ENCODE results near the gene LIMA1.
"Not testable (repeated sequence)": the region's sequence is repeated elsewhere in the genome, so short reads cannot be mapped to it uniquely, and the experiment has no call there.

LIMA1 gene

DNA sequence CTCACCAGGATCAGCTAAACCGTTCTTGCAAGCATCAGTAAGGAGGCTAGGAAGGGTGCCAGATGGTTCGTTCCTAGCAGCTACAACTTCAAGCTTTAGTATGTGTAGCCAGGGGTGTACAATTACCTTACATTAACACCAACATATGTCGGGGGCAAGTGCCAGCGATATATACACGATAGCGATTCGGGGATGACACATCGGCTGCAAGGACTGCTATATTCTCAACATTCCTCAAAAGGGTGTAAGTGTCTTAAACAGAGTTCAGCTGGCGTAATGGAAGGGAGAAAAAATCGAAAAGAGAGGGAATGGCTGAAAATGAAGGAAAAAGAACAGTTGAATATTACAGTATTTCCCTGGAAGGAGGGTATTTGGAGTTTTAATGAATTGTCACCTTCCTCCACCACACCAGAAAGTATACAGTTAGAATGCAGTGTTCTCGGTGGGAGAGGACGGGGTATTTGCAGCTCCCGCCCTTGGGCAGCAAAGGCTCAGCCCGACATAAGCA, 545 bp downstream of the LIMA1 start:
- DNase-seq, result peak; percentile 30

- no peak for DNase-seq
Measured at GRCh38 chr12:50279501-50279900, 3.8 kb downstream of the LIMA1 start.

DNA sequence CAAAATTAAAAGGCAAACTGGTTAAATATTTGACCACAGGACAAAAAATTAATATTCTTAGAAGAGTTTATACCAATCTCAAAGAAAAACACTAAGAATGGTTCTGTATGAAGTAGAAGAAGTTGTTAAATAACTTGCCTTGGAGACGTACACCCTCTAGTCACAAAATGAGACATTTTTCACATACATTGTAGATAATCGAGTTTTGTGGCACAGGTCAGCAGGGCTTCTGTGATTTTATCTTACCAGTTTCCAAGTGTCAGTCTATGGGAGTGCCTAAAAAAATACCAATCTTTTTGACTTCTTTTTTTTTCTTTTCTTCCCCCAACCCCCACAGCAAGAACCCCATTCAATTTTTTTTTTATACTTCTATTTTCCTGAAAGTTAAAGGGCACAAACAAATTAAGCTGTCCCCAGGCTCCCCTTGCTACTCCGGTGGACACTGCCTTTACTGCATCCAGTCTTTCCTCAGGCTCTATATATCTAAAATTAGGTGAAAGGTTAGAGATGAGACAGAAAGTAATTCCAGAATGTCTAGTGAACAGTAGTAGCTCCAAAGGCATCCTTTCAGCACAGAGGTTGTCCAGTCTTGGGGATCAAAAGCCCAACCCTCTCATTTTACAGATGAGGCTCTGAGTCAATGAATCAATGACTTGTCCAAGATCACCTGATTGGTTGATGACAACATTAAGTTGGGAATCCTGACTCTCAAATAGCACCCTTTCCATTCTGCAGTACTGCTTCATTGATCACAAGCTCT, 6.2 kb downstream of the LIMA1 start:
- no peak for DNase-seq

GRCh38 chr12:50276068-50276467, 7.3 kb downstream of the LIMA1 start:
- no peak for DNase-seq

GRCh38 chr12:50275556-50275955, 7.8 kb downstream of the LIMA1 start:
- DNase-seq, result no peak

DNA sequence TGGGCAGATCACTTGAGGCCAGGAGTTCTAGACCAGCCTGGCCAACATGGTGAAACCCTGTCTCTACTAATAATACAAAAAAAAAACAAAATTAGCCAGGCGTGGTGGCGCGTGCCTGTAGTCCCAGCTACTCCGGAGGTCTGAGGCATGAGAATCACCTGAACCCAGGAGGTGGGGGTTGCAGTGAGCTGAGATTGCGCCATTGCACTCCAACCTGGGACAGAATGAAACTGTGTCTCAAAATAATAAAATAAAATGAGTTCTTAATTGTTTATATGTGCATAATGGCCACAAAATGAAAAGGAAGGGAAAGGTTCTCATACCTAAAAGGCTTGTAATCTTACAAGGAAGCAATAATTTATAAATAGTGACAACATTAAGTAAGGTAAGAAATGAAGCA, 8.2 kb downstream of the LIMA1 start:
- DNase-seq, result not testable (repeated sequence)

- peak; percentile 28 for DNase-seq
Measured at GRCh38 chr12:50271724-50272247, 11.5 kb downstream of the LIMA1 start.

DNA sequence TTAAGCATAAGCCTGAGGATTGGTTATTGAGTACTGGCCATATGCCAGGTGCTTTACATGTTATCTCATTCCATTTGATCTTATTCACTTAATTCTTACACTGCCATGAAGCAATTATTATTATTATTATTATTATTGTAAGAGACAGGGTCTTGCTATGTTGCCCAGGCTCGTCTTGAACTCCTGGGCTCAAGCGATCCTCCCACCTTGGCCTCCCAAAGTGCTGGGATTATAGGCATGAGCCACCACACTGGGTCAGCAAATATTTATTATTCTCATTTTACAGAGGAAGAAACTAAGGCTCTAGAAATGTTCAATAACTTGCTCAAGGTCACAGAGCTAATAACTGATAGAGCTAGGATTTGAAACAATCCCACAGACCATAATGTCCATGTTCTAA, 14.8 kb downstream of the LIMA1 start:
- no peak for DNase-seq

DNA sequence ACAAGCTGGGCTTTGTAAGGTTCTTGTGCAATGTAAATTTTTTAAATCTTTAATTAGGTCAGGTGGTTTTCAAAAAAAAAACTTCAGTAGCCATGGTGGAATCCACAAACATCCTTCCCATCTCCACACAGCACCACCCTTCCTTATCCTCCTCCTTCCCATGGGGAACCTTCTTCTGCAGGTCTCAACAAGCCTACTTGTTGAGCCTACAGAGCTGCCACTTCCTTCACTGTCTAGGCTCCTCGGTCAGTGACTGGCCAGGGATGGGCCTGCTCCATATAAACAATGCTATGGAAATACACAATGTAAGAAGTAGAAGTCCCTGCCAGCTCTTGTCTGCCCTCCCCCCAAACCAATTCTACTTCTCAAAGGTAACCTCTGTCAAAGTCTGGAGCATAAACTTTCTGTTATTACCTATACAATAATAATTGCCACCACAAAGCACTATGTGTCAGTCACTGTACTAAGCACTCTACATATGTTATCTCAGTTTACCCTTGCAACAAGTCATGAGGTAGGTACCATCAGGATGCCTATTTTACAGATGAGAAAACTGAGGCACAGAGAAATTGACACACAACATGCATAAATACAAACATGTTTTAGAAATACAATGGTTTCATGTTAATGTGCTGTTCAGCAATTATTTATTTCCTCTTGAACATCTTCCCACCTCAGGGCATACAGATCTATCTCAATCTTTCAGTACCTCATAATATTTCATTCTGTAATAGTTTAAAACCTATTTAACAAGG, 17.4 kb downstream of the LIMA1 start:
- no peak for DNase-seq

GRCh38 chr12:50263832-50264231, 19.5 kb downstream of the LIMA1 start:
- DNase-seq, result no peak

DNA sequence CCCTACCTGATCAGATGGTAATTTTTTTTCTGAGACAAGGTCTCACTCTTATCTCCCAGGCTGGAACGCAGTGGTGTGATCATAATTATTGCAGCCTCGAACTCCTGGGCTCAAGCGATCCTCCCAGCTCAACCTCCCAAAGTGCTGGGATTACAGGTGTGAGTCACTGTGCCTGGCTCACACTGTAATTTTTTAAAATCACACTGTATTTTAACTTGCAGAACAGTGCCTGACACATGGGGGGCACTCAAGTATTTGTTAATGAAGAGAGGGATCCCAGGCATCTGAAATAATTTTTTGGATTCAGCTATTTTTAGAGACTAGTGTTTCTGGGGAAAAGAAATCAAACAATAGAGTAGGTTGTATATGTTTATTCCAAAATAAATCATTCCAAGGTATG, 21.7 kb downstream of the LIMA1 start:
- DNase-seq, result peak; percentile 55

- DNase-seq, result no peak
Measured at GRCh38 chr12:50258167-50258551, 25.2 kb downstream of the LIMA1 start.

- DNase-seq, result peak; percentile 49
Measured at GRCh38 chr12:50257236-50258166, 25.8 kb downstream of the LIMA1 start.

DNA sequence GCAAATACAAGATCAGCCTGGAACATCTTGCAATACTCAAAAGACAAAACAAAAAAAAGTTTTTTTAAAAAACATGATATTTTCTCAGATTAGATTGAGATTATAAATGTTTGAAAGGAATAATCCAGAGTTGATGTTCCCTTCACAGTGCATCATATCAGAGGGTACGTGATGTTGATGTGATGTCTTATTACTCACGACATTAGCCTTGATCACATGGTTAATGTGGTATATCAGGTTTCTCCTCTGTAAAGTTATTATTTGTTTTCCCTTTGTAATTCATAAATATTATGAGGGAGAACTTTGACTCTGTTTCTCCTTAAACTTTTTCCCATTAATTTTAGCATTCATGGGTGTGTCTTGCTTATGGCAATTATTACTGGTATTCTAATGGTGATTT, 26.6 kb downstream of the LIMA1 start:
- no peak for DNase-seq

GRCh38 chr12:50252977-50253602, 30.2 kb downstream of the LIMA1 start:
- no peak for DNase-seq

DNA sequence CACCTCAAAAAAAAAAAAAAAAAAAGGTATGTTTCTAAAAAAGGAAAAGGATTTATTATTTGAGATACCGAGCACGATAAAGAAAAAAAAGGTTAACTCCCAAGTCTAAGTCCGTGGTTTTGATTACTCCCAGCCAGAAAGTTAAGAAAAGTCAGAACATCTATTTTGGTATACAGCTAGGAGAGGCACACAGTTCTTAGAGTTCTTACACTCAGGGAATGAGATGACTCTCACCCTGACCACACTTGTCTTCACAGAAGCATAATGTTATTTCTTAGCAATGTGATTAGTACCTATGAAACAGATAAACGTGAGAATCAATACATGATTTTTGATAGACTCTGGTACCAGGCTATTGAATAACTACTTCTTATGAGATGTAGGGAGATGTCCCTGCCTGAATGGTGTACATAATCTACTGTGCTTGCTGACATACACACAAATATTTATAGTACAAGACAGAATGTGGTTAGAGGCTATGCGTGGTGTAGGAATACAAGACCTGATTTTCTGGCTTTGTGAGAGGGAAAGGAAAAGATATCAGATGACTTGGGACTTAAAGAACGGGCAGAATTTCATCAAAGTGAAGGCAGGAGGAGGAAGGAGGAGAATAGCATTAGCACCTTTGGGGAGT, 31.6 kb downstream of the LIMA1 start:
- DNase-seq, result no peak

DNA sequence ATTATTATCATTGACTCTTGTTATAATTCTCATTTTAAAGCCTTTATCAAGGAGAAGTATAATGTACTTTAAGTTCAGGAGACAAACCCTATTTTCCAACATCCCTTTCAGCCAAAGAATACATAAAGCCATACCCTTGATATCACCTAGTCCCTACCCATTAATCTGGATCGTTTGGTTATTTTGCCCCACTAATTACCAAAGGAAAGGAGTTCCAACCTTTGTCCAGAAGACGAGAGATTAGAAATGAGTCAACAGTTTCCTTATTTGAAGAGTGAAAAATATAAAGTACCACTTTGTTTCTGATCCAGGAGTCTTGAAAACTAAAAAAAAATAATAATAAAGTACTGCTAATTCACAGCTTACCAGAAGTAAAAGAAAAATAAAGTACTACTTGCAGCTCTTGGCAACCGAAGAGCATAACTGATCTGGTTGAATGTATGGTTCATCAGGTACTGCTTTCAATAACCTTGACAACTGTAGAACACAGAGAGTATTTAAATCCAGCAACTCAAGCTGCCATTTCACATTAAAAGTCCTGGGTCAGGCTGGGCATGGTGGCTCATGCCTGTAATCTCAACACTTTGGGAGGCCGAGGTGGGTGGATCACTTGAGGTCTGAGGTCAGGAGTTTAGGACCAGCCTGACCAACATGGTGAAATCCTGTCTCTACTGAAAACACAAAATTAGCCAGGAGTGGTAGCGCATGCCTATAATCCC, 33.7 kb downstream of the LIMA1 start:
- no peak for DNase-seq

GRCh38 chr12:50248883-50249282, 34.4 kb downstream of the LIMA1 start:
- no peak for DNase-seq

DNA sequence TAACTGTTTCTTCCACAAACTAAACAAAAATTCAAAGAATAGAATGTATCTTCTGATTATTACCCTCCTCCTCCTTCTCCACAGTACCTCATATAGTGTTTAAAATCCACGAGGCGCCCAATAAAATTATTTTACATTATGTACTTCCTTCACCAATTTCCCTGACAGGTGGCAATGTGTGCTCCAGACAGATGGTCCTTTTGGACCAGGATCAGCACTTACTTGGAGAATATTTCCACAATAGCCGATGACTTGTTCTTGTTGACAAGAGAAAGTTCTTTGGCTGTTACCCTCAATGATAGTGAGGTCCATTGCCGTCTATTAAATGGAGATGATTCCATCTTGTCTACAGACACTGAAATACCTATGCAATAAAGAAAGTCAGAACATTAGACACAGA, 34.9 kb downstream of the LIMA1 start:
- DNase-seq, result no peak

DNA sequence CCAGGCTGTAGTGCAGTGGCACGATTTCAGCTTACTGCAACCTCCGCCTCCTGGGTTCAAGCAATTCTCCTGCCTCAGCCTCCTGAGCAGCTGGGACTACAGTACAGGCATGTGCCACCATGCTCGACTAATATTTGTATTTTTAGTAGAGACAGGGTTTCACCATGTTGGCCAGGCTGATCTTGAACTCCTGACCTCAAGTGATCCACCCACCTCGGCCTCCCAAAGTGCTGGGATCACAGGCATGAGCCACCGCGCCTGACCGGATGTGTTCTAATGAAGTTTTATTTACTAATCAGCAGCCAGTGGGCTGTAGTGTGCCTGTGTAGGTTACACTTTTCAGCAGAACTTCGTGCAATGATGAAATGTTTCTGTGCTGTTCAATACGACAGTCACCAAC, 35.7 kb downstream of the LIMA1 start:
- not testable (repeated sequence) for DNase-seq

All from HCEC 1CT (cell line).